ENCODE data around the gene SEC24A.

SEC24A gene

GRCh38 chr5:134609232-134609851 is 39.2 kb upstream of the SEC24A start:
- TF ChIP-seq CTCF (IDR thresholded peaks at IDR 0.05; ENCODE audit: extremely low read depth, missing control alignments) = no peak
- peak; percentile 49 for DNase-seq (ENCODE audit: low spot score)

GRCh38 chr5:134610725-134611124 is 37.9 kb upstream of the SEC24A start:
- no peak for DNase-seq (ENCODE audit: low spot score)
- no peak for TF ChIP-seq CTCF (IDR thresholded peaks at IDR 0.05; ENCODE audit: extremely low read depth, missing control alignments)

- DNase-seq (ENCODE audit: low spot score) = no peak
- no peak for TF ChIP-seq CTCF (IDR thresholded peaks at IDR 0.05; ENCODE audit: extremely low read depth, missing control alignments)
These were observed 37.1 kb upstream of the SEC24A start for GRCh38 chr5:134611515-134611914.

- no peak for DNase-seq (ENCODE audit: low spot score)
- no peak for TF ChIP-seq CTCF (IDR thresholded peaks at IDR 0.05; ENCODE audit: extremely low read depth, missing control alignments)
These were observed 34.0 kb upstream of the SEC24A start for GRCh38 chr5:134614450-134615085.

- no peak for TF ChIP-seq CTCF (IDR thresholded peaks at IDR 0.05; ENCODE audit: extremely low read depth, missing control alignments)
- DNase-seq (ENCODE audit: low spot score) = no peak
These were observed 28.0 kb upstream of the SEC24A start for GRCh38 chr5:134620634-134621033.

- no peak for DNase-seq (ENCODE audit: low spot score)
- TF ChIP-seq CTCF (IDR thresholded peaks at IDR 0.05; ENCODE audit: extremely low read depth, missing control alignments) = no peak
These were observed 23.0 kb upstream of the SEC24A start for GRCh38 chr5:134625559-134625958.

GRCh38 chr5:134626369-134627014 is 22.1 kb upstream of the SEC24A start:
- TF ChIP-seq CTCF (IDR thresholded peaks at IDR 0.05; ENCODE audit: extremely low read depth, missing control alignments) = no peak
- no peak for DNase-seq (ENCODE audit: low spot score)

Data from GM20000 (cell line).